SK-N-SH (cell line): ENCODE data around the gene CBFA2T3. TPM values are rescaled to one million over a fixed set of nuclear protein-coding genes. Genes with fewer than 3 reads are reported as not detected.

ENCODE experiments used
- CTCF ChIA-PET: fragments of 300-600, 350-600 bp; formaldehyde crosslinking; extraction: SDS; loops from one replicate; lab custom pipeline; 2021; lab: Yijun Ruan, JAX
- POLR2A ChIA-PET: fragments of 350-600 bp; sonication (Branson Sonifier 250); formaldehyde crosslinking; extraction: SDS; loops from one replicate; lab custom pipeline; 2020; ENCODE audit warnings: antibody characterized with exemption, inconsistent platforms; lab: Yijun Ruan, JAX
- DNase-seq: peaks from one replicate; pipeline ENCODE4 v3.0.0; 2012
- H2AFZ ChIP-seq: fragments of 200-600 bp; sonication (generic); 2 replicates; pipeline ENCODE4 v1.8.1; 2016; ENCODE audit warnings: antibody characterized with exemption, mild to moderate bottlenecking, low read depth
- H3F3A ChIP-seq: fragments of 200-600 bp; sonication (generic); replicated peaks from 2 replicates; pipeline ENCODE3; 2016; ENCODE audit warnings: antibody characterized with exemption, mild to moderate bottlenecking; ENCODE audit not compliant: insufficient read depth
- H3K27ac ChIP-seq, 2 experiments: fragments of 200-500 bp in 1 of 2; fragments of 200-600 bp in 1 of 2; sonication (Bioruptor generic) in 1 of 2; sonication (generic), shearing (Covaris generic) in 1 of 2; 2 replicates each; pipeline versions ENCODE4 v1.5.1 to v1.6.1; 2014 to 2016; ENCODE audit warnings: low read depth in 2 of 2, inconsistent platforms in 1 of 2, low read length in 1 of 2, mild to moderate bottlenecking in 1 of 2, mixed read lengths in 1 of 2
- H3K27me3 ChIP-seq: fragments of 200-600 bp; sonication (generic), shearing (Covaris generic); 2 replicates; pipeline ENCODE4 v1.6.1; 2016; ENCODE audit warnings: mixed run types; ENCODE audit not compliant: insufficient read depth
- H3K36me3 ChIP-seq, 2 experiments: fragments of 200-500 bp in 1 of 2; fragments of 200-600 bp in 1 of 2; sonication (Bioruptor generic) in 1 of 2; sonication (generic) in 1 of 2; replicated peaks in 1 of 2; 2 replicates each; pipeline versions ENCODE3 to v1.5.1; 2014 to 2016; ENCODE audit warnings: low read length in 1 of 2, mild to moderate bottlenecking in 1 of 2; ENCODE audit not compliant: insufficient read depth in 2 of 2, control insufficient read depth in 1 of 2
- H3K4me1 ChIP-seq, 2 experiments: fragments of 200-500 bp in 1 of 2; fragments of 200-600 bp in 1 of 2; sonication (Bioruptor generic) in 1 of 2; sonication (generic), shearing (Covaris generic) in 1 of 2; 2 replicates each; pipeline versions ENCODE4 v1.5.1 to v1.6.1; 2014 to 2016; ENCODE audit warnings: low read depth in 1 of 2, low read length in 1 of 2, mixed run types in 1 of 2; ENCODE audit not compliant: insufficient read depth in 2 of 2, control insufficient read depth in 1 of 2
- H3K4me2 ChIP-seq: fragments of 200-600 bp; sonication (generic), shearing (Covaris generic); 2 replicates; pipeline ENCODE4 v1.6.1; 2017; ENCODE audit warnings: mixed run types
- H3K4me3 ChIP-seq, 2 experiments: fragments of 200-500 bp in 1 of 2; fragments of 200-600 bp in 1 of 2; sonication (Bioruptor generic) in 1 of 2; sonication (generic), shearing (Covaris generic) in 1 of 2; 2 replicates each; pipeline versions ENCODE4 v1.5.1 to v1.8.1; 2014 to 2016; ENCODE audit warnings: low read depth in 2 of 2, inconsistent platforms in 1 of 2, low read length in 1 of 2, mild to moderate bottlenecking in 1 of 2, mixed read lengths in 1 of 2, moderate library complexity in 1 of 2
- H3K79me2 ChIP-seq: fragments of 200-600 bp; sonication (generic); 2 replicates; pipeline ENCODE4 v1.8.1; 2017; ENCODE audit warnings: mild to moderate bottlenecking; ENCODE audit not compliant: insufficient read depth
- H3K9ac ChIP-seq: fragments of 200-600 bp; sonication (generic); 2 replicates; pipeline ENCODE4 v1.6.1; 2017; ENCODE audit warnings: mixed run types
- H3K9me2 ChIP-seq: fragments of 200-600 bp; sonication (generic); 2 replicates; pipeline ENCODE4 v1.6.1; 2017; ENCODE audit warnings: mixed run types
- H3K9me3 ChIP-seq: fragments of 200-600 bp; sonication (generic); 2 replicates; pipeline ENCODE4 v1.6.1; 2017; ENCODE audit warnings: mixed run types, mild to moderate bottlenecking, moderate library complexity
- H4K20me1 ChIP-seq: fragments of 200-600 bp; sonication (generic); 2 replicates; pipeline ENCODE4 v1.6.1; 2017; ENCODE audit warnings: mild to moderate bottlenecking, mixed run types; ENCODE audit not compliant: insufficient read depth
- CHD2 ChIP-seq: fragments of 150-350 bp; IDR thresholded peaks from 2 replicates; pipeline ENCODE4 v1.6.1; 2018; ENCODE audit warnings: low read length; ENCODE audit not compliant: partially characterized antibody
- EP300 ChIP-seq, 2 experiments: IDR thresholded peaks; 2 replicates each; pipeline versions ENCODE4 v1.4.0 to v1.6.1; 2012; ENCODE audit warnings: borderline replicate concordance in 1 of 2, low read depth in 1 of 2, low read length in 1 of 2
- EZH2phosphoT487 ChIP-seq: fragments of 200-600 bp; sonication (generic); IDR thresholded peaks from 2 replicates; pipeline ENCODE4 v1.6.1; 2017; ENCODE audit warnings: low read depth, mixed run types, mild to moderate bottlenecking, antibody characterized with exemption, moderate library complexity, borderline replicate concordance
- FOSL2 ChIP-seq: IDR thresholded peaks from 2 replicates; pipeline ENCODE4 v1.4.0; 2012; ENCODE audit warnings: low read depth, mild to moderate bottlenecking, moderate library complexity, borderline replicate concordance
- FOXJ3 ChIP-seq: sonication (generic); formaldehyde crosslinking; IDR thresholded peaks from 2 replicates; pipeline ENCODE4 v1.5.1; 2020; ENCODE audit warnings: mild to moderate bottlenecking, missing genetic modification reagents
- FOXM1 ChIP-seq: IDR thresholded peaks from 2 replicates; pipeline ENCODE4 v1.4.0; 2012; ENCODE audit warnings: low read depth, mild to moderate bottlenecking
- GABPA ChIP-seq: IDR thresholded peaks from 2 replicates; pipeline ENCODE4 v1.4.0; 2012; ENCODE audit warnings: low read depth, mild to moderate bottlenecking
- GATA2 ChIP-seq: sonication (generic); formaldehyde crosslinking; IDR thresholded peaks from 2 replicates; pipeline ENCODE4 v1.5.0; 2020; ENCODE audit warnings: mild to moderate bottlenecking, missing genetic modification reagents
- IRF3 ChIP-seq: fragments of 150-350 bp; IDR thresholded peaks from 2 replicates; pipeline ENCODE4 v1.6.1; 2016; ENCODE audit warnings: mild to moderate bottlenecking, low read depth, low read length
- JUND ChIP-seq: IDR thresholded peaks from 2 replicates; pipeline ENCODE4 v1.4.0; 2012
- MEF2A ChIP-seq: IDR thresholded peaks from 2 replicates; pipeline ENCODE4 v1.4.0; 2012; ENCODE audit warnings: low read depth, borderline replicate concordance
- NFIC ChIP-seq: IDR thresholded peaks from 2 replicates; pipeline ENCODE4 v1.4.0; 2012; ENCODE audit warnings: borderline replicate concordance
- NRF1 ChIP-seq: IDR thresholded peaks from 2 replicates; pipeline ENCODE4 v1.6.1; 2012; ENCODE audit warnings: low read depth, mild to moderate bottlenecking, low read length
- POLR2AphosphoS5 ChIP-seq: IDR thresholded peaks from 2 replicates; pipeline ENCODE4 v1.6.1; 2012; ENCODE audit warnings: low read depth, low read length
- REST ChIP-seq: IDR thresholded peaks from 2 replicates; pipeline ENCODE4 v1.6.1; 2012; ENCODE audit warnings: mild to moderate bottlenecking, low read depth, low read length, moderate library complexity
- RFX5 ChIP-seq: IDR thresholded peaks from 2 replicates; pipeline ENCODE4 v1.6.1; 2012; ENCODE audit warnings: mild to moderate bottlenecking, improper control_type of control experiment, low read length
- SMC3 ChIP-seq: IDR thresholded peaks from 2 replicates; pipeline ENCODE4 v1.6.1; 2012; ENCODE audit warnings: low read depth, low read length, improper control_type of control experiment
- TEAD4 ChIP-seq: IDR thresholded peaks from 2 replicates; pipeline ENCODE4 v1.4.0; 2012; ENCODE audit warnings: mild to moderate bottlenecking, borderline replicate concordance; ENCODE audit not compliant: insufficient read depth
- WGBS: methylation state at CpG from one replicate; pipeline ENCODE4 v1.1.6; 2017; ENCODE audit warnings: low lambda C conversion rate; 5-methylcytosine and 5-hydroxymethylcytosine counted together
- polyA plus RNA-seq, 3 experiments: library from polyadenylated mRNA; depleted of rRNA; stranded (reverse); fragments of >200 nt; gene quantifications; 2 replicates each; pipeline ENCODE4 v1.2.3, GENCODE V29; 2012
- TF ChIP-seq, protein P1 (sequence below): IDR thresholded peaks from 2 replicates; pipeline ENCODE4; 2012
- TF ChIP-seq, protein P2 (sequence below): fragments of 200-600 bp; sonication (generic); IDR thresholded peaks from 2 replicates; pipeline ENCODE4 v1.6.1; 2017; ENCODE audit warnings: antibody characterized with exemption, mild to moderate bottlenecking, moderate library complexity
- TF ChIP-seq, protein P3 (sequence below): IDR thresholded peaks from 2 replicates; pipeline ENCODE4 v1.4.0; 2012; ENCODE audit warnings: low read depth

Gene CBFA2T3
- polyA plus RNA-seq, 1 of the 3 experiments (the other 2 are of a cell fraction) = not detected

- Histone ChIP-seq H3K36me3 (no peaks in the 10 kb centered on the region), H3K27ac (no peak overlapping the region), H3K4me1 (peaks cover 0 to 6% of the 10 kb centered on the region in 2 experiments; a peak in 1 of 4 replicates), H3K27me3 (peaks cover 26% of the 10 kb centered on the region), H3K9ac (no peak overlapping the region), H3K4me2 (no peak overlapping the region), H3F3A (no peaks in the 10 kb centered on the region), H3K9me2 (no peaks in the 10 kb centered on the region), H3K4me3 (no peak overlapping the region), H4K20me1 (no peaks in the 10 kb centered on the region), H3K9me3 (no peaks in the 10 kb centered on the region), H2AFZ (no peak overlapping the region), H3K79me2 (no peaks in the 10 kb centered on the region)
- WGBS = 50% methylated on average over 4 of the region's 4 CpGs
- DNase-seq = no peak
- CTCF ChIA-PET = interaction anchor here (0.9 kb wide), 1 partner anchor 21 kb away, joined by 3 read pairs; no protein-coding TSS in a partner anchor
- POLR2A ChIA-PET = no interaction called here
- TF ChIP-seq FOSL2 (no peak), RFX5 (no peak)
- TF ChIP-seq, protein P1, sequence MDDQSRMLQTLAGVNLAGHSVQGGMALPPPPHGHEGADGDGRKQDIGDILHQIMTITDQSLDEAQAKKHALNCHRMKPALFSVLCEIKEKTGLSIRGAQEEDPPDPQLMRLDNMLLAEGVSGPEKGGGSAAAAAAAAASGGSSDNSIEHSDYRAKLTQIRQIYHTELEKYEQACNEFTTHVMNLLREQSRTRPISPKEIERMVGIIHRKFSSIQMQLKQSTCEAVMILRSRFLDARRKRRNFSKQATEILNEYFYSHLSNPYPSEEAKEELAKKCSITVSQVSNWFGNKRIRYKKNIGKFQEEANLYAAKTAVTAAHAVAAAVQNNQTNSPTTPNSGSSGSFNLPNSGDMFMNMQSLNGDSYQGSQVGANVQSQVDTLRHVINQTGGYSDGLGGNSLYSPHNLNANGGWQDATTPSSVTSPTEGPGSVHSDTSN = no peak
These were observed 69.2 kb downstream of the CBFA2T3 start for GRCh38 chr16:88907768-88908167.

DNA sequence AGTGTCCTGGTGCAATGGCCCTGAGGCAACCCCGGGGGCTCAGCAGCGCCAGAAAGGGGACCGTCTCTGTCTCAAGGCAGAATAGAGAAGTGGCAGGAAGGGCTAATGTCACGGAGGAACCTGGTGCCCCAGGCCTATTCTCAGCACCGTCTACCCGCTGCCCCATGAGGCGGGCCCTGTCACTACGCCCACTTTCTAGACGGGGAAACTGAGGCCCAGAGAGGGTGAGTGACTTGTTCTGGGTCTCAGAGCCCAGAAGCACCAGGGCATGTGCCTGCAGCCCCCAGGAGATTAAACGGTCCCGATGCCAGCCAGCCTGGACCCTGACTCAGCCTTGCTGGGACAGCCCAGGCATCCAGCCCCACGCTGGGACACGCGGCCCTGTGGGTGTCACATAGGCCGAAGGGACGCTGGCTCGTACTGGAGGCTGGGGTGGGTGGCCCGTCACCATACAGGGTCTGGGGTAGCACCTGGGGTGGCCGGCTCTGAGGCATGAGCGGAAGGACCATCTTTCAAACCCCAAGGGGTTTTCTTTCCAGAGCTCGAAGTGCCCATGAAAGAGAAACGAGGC lies 70.4 kb downstream of the CBFA2T3 start:
- WGBS = 40% methylated on average over 1 of the region's 22 CpGs
- no peak for TF ChIP-seq FOXJ3 (CRISPR knock-in tag)
- no peak for TF ChIP-seq CHD2
- TF ChIP-seq, protein P2, sequence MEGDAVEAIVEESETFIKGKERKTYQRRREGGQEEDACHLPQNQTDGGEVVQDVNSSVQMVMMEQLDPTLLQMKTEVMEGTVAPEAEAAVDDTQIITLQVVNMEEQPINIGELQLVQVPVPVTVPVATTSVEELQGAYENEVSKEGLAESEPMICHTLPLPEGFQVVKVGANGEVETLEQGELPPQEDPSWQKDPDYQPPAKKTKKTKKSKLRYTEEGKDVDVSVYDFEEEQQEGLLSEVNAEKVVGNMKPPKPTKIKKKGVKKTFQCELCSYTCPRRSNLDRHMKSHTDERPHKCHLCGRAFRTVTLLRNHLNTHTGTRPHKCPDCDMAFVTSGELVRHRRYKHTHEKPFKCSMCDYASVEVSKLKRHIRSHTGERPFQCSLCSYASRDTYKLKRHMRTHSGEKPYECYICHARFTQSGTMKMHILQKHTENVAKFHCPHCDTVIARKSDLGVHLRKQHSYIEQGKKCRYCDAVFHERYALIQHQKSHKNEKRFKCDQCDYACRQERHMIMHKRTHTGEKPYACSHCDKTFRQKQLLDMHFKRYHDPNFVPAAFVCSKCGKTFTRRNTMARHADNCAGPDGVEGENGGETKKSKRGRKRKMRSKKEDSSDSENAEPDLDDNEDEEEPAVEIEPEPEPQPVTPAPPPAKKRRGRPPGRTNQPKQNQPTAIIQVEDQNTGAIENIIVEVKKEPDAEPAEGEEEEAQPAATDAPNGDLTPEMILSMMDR = no peak
- TF ChIP-seq, protein P3, sequence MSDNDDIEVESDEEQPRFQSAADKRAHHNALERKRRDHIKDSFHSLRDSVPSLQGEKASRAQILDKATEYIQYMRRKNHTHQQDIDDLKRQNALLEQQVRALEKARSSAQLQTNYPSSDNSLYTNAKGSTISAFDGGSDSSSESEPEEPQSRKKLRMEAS = no peak
- TF ChIP-seq EP300 (IDR thresholded peaks at IDR 0.05; ENCODE audit: borderline replicate concordance in 1 of 2, low read depth in 1 of 2, low read length in 1 of 2) = no peak
- TF ChIP-seq NFIC = no peak
- no peak for TF ChIP-seq TEAD4
- TF ChIP-seq NRF1 = no peak
- no peak for TF ChIP-seq SMC3
- no peak for TF ChIP-seq FOXM1
- TF ChIP-seq JUND = no peak
- no peak for TF ChIP-seq GABPA
- TF ChIP-seq REST = no peak
- no peak for TF ChIP-seq FOSL2
- no peak for TF ChIP-seq EZH2phosphoT487
- no peak for TF ChIP-seq MEF2A
- no peak for TF ChIP-seq GATA2 (CRISPR knock-in tag)
- TF ChIP-seq POLR2AphosphoS5 = no peak
- no peak for TF ChIP-seq IRF3

More for the DNA sequence above, 70.4 kb downstream of the CBFA2T3 start:
- no peak overlapping the region for H3K27ac ChIP-seq
- no peaks in the 10 kb centered on the region for H3K9me3 ChIP-seq
- H3K4me2 ChIP-seq = no peak overlapping the region
- H4K20me1 ChIP-seq = no peaks in the 10 kb centered on the region
- CTCF ChIA-PET = no interaction called here
- POLR2A ChIA-PET = no interaction called here
- H3F3A ChIP-seq = no peaks in the 10 kb centered on the region
- peaks cover 20% of the 10 kb centered on the region for H3K27me3 ChIP-seq
- no peak overlapping the region for H2AFZ ChIP-seq
- no peaks in the 10 kb centered on the region for H3K36me3 ChIP-seq
- no peak overlapping the region for H3K9ac ChIP-seq
- H3K9me2 ChIP-seq = no peaks in the 10 kb centered on the region
- peaks cover 0 to 6% of the 10 kb centered on the region in 2 experiments; a peak in 1 of 4 replicates for H3K4me1 ChIP-seq
- no peak for DNase-seq
- no peak overlapping the region for H3K4me3 ChIP-seq
- H3K79me2 ChIP-seq = no peaks in the 10 kb centered on the region
